ENCODE measurements around the gene FANCM.

DNA sequence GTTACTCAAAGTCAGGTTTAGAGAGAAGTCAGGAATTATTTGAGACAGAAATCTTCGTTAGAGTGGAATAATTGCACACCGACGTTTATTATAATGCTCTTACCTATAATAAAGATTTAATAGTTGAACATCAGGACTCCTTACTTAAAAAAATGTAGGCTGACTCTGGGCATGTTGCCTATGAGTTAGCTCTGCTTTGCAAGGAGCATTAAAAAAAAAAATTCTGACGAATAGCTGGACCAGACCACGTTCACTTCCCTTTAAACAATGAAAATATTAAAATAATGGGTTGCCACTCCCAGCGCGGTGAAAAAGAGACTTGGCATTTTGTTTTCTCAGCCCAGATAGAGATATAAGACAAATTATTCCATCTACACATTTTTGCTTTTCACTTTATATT, 574 bp upstream of the FANCM start:
- TF ChIP-seq, protein P1, sequence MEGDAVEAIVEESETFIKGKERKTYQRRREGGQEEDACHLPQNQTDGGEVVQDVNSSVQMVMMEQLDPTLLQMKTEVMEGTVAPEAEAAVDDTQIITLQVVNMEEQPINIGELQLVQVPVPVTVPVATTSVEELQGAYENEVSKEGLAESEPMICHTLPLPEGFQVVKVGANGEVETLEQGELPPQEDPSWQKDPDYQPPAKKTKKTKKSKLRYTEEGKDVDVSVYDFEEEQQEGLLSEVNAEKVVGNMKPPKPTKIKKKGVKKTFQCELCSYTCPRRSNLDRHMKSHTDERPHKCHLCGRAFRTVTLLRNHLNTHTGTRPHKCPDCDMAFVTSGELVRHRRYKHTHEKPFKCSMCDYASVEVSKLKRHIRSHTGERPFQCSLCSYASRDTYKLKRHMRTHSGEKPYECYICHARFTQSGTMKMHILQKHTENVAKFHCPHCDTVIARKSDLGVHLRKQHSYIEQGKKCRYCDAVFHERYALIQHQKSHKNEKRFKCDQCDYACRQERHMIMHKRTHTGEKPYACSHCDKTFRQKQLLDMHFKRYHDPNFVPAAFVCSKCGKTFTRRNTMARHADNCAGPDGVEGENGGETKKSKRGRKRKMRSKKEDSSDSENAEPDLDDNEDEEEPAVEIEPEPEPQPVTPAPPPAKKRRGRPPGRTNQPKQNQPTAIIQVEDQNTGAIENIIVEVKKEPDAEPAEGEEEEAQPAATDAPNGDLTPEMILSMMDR (conservative IDR thresholded peaks at IDR 0.05): no peak
- TF ChIP-seq ZFX (IDR thresholded peaks at IDR 0.05): no peak

All from C4-2B (cell line).